C4-2B (cell line): ENCODE results near the gene AFAP1L1.

Experiments used
- CTCF ChIP-seq: fragments of 450-650 bp; conservative IDR thresholded peaks from 2 replicates; pipeline ENCODE4 v1.5.1; 2017; ENCODE audit warnings: mild to moderate bottlenecking
- ZFX ChIP-seq: fragments of 450-650 bp; IDR thresholded peaks from 2 replicates; pipeline ENCODE4 v1.6.1; 2017

GRCh38 chr5:149363358-149363757, 91.7 kb downstream of the AFAP1L1 start:
- TF ChIP-seq CTCF (no peak), ZFX (no peak)
